Measurements from ENCODE around the gene KCNK3. TPM values are rescaled to one million over a fixed set of nuclear protein-coding genes. Genes with fewer than 3 reads are reported as not detected.

Gene KCNK3
- total and polyA plus RNA-seq, 2 of the 13 experiments (the other 11 are each of a cell fraction or from before 2014, with no cell fraction given), result not detected

- no peak overlapping the region for H3K27ac ChIP-seq (ENCODE audit: extremely low read length, insufficient read depth, low read length)
- ATAC-seq (no peak), FAIRE-seq (no peak), DNase-seq (ENCODE audit: low spot score) (no peak)
- no peak overlapping the region for H3K4me2 ChIP-seq (ENCODE audit: low read depth, low read length)
- TF ChIP-seq AHR (CRISPR knock-in tag; IDR thresholded peaks at IDR 0.05) (no peak), ZNF629 (CRISPR knock-in tag; conservative IDR thresholded peaks at IDR 0.05) (no peak), DRAP1 (CRISPR knock-in tag; IDR thresholded peaks at IDR 0.05) (no peak), ZNF468 (CRISPR knock-in tag; IDR thresholded peaks at IDR 0.05) (no peak), ZNF772 (CRISPR knock-in tag; IDR thresholded peaks at IDR 0.05) (no peak), SOX6 (IDR thresholded peaks at IDR 0.05) (no peak), SOX6 (CRISPR knock-in tag; IDR thresholded peaks at IDR 0.05) (no peak), ATF5 (CRISPR knock-in tag; IDR thresholded peaks at IDR 0.05; ENCODE audit: low read depth) (no peak), ZNF331 (CRISPR knock-in tag; IDR thresholded peaks at IDR 0.05) (no peak), MATR3 (CRISPR knock-in tag; IDR thresholded peaks at IDR 0.05) (no peak), JARID2 (CRISPR knock-in tag; IDR thresholded peaks at IDR 0.05; ENCODE audit: insufficient replicate concordance) (no peak)
- peaks cover 17% of the 10 kb centered on the region for H3K4me1 ChIP-seq (ENCODE audit: insufficient read depth, low read length)
- no peaks in the 10 kb centered on the region for H3K9me3 ChIP-seq (ENCODE audit: low read length)
- no peak overlapping the region for H2AFZ ChIP-seq (ENCODE audit: low read length)
- H3K36me3 ChIP-seq (replicated peaks in 1 of 2; ENCODE audit: control insufficient read depth in 1 of 2, insufficient read depth in 2 of 2, low read length in 2 of 2), result no peaks in the 10 kb centered on the region
- ChIA-PET POLR2A (no interaction called here), CTCF (ENCODE audit: low intra/inter-chr PET ratio, low total read pairs) (no interaction called here)
- peaks cover 0 to 71% of the 10 kb centered on the region in 2 experiments; a peak in 4 of 5 replicates for H3K27me3 ChIP-seq (ENCODE audit: control insufficient read depth in 1 of 2, insufficient read depth in 2 of 2, low read length in 2 of 2)
- intact Hi-C loops (cut with micrococcal nuclease; ENCODE audit: unreplicated experiment), result no loop called here
- WGBS (ENCODE audit: low lambda C conversion rate), result 31% methylated on average over 3 of the region's 3 CpGs
- no TSS peak for BruUV-seq (replicated peaks)
- H3K9ac ChIP-seq (ENCODE audit: insufficient read depth, low read depth, low read length), result no peak overlapping the region
- no peaks in the 10 kb centered on the region for H3K79me2 ChIP-seq (ENCODE audit: insufficient read depth, low read length)
- no peak overlapping the region for H3K4me3 ChIP-seq (replicated peaks in 1 of 3; ENCODE audit: insufficient read depth in 1 of 3, low read depth in 2 of 3, low read length in 3 of 3)
- in situ Hi-C loops (cut with HindIII; ENCODE audit: extremely low pct_ligation_motif_present, low pct_unique_long_range_greater_than_20kb), result no loop called here
- no peaks in the 10 kb centered on the region for H4K20me1 ChIP-seq (ENCODE audit: insufficient read depth, low read length)
Measured at GRCh38 chr2:26716340-26716739, 23.8 kb downstream of the KCNK3 start.

All from HepG2 (cell line).